Esophagus muscularis mucosa (tissue), 4 donors: ENCODE results near the gene ZNF672. TPM values are rescaled to one million over a fixed set of nuclear protein-coding genes. Genes with fewer than 3 reads are reported as not detected.
"Not testable (repeated sequence)": the region's sequence is repeated elsewhere in the genome, so short reads cannot be mapped to it uniquely, and the experiment has no call there.

Source experiments
- DNase-seq: peaks from one replicate; pipeline ENCODE4 v3.0.0-alpha.2; 2017; ENCODE audit errors: extremely low spot score
- H3K27ac ChIP-seq, 4 donors: fragments of 200-600 bp; sonication (generic); replicated peaks in 1 of 4; 1 replicate in 3 of 4; 2 replicates in 1 of 4; pipeline ENCODE4 v1.5.1; 2016 to 2019; ENCODE audit warnings: mild to moderate bottlenecking in 1 of 4
- H3K27me3 ChIP-seq, 4 donors: fragments of 200-600 bp; sonication (generic); one replicate each; pipeline versions ENCODE4 v1.5.1 to v1.6.0; 2016 to 2019
- H3K36me3 ChIP-seq, 4 donors: fragments of 200-600 bp; sonication (generic); one replicate each; pipeline ENCODE4 v1.5.1; 2016 to 2019
- H3K4me1 ChIP-seq, 4 donors: fragments of 200-600 bp; sonication (generic); one replicate each; pipeline ENCODE4 v1.5.1; 2016 to 2019
- H3K4me3 ChIP-seq, 4 donors: fragments of 200-600 bp; sonication (generic); 1 replicate in 2 of 4; 2 replicates in 2 of 4; pipeline ENCODE4 v1.5.1; 2016 to 2019; ENCODE audit warnings: mild to moderate bottlenecking in 4 of 4, moderate library complexity in 1 of 4
- H3K9me3 ChIP-seq, 4 donors: fragments of 200-600 bp; sonication (generic); 1 replicate in 3 of 4; 2 replicates in 1 of 4; pipeline ENCODE4 v1.5.1; 2016 to 2019
- EP300 ChIP-seq: sonication (generic); formaldehyde crosslinking; IDR thresholded peaks from one replicate; pipeline ENCODE4 v1.6.1; 2017; ENCODE audit warnings: antibody characterized with exemption
- POLR2A ChIP-seq: fragments of 450-650 bp; IDR thresholded peaks from one replicate; pipeline ENCODE4 v1.6.1; 2017; ENCODE audit warnings: antibody characterized with exemption, moderate library complexity, mild to moderate bottlenecking, low read depth
- POLR2AphosphoS5 ChIP-seq, 2 donors: sonication (generic); formaldehyde crosslinking; IDR thresholded peaks; one replicate each; pipeline ENCODE4 v1.6.1; 2017; ENCODE audit warnings: antibody characterized with exemption in 2 of 2
- WGBS: methylation state at CpG from one replicate; pipeline ENCODE4 v1.1.5; 2018; 5-methylcytosine and 5-hydroxymethylcytosine counted together
- intact Hi-C: fragments of 100-400 bp; cut with DNase I; formaldehyde crosslinking; loops from one replicate; pipeline ENCODE4 v1.15.1; 2023
- total RNA-seq, 4 donors: library from RNA; depleted of rRNA; stranded (reverse); fragments of >200 nt; gene quantifications; one replicate each; pipeline versions ENCODE4 v1.1.0 to v1.2.1, GENCODE V29; 2016
- TF ChIP-seq, protein P1 (sequence below), 3 experiments: fragments of 200-600 bp in 2 of 3; fragments of 450-650 bp in 1 of 3; sonication (generic) in 2 of 3; IDR thresholded peaks; one replicate each; pipeline ENCODE4 v1.5.1; 2017 to 2019; ENCODE audit warnings: antibody characterized with exemption in 3 of 3, mild to moderate bottlenecking in 2 of 3, moderate library complexity in 1 of 3

ZNF672 gene
- total RNA-seq, 4 donors from 2014 or later: 30.3 to 46.4 (median 39.3) TPM

DNA sequence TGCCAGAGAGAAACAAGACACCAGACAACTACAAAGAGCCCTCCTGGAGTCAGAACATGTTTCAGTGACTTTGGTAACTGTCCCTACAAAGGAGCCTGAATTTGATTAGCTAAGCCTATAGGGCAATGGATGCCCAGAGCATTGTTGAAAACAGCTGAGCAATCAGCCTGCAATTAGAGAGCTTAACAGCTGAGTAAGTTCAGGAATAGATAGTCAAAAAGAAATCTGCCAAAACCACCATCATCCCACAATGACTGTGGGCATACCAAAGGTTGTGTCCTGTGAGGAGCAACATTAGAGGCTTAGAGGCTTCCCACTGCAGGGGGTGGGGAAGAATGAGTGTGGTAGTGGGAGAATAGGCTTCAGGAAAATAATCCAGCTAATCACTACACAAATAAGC is 44.4 kb upstream of the ZNF672 start:
- Histone ChIP-seq H3K4me1 (no peaks in the 10 kb centered on the region), H3K4me3 (no peak overlapping the region), H3K9me3 (peaks cover 0 to 22% (median 10%) of the 10 kb centered on the region in 4 donors), H3K36me3 (no peaks in the 10 kb centered on the region), H3K27ac (no peak overlapping the region), H3K27me3 (no peaks in the 10 kb centered on the region)
- intact Hi-C loops: no loop called here
- no peak for TF ChIP-seq POLR2A
- TF ChIP-seq, protein P1, sequence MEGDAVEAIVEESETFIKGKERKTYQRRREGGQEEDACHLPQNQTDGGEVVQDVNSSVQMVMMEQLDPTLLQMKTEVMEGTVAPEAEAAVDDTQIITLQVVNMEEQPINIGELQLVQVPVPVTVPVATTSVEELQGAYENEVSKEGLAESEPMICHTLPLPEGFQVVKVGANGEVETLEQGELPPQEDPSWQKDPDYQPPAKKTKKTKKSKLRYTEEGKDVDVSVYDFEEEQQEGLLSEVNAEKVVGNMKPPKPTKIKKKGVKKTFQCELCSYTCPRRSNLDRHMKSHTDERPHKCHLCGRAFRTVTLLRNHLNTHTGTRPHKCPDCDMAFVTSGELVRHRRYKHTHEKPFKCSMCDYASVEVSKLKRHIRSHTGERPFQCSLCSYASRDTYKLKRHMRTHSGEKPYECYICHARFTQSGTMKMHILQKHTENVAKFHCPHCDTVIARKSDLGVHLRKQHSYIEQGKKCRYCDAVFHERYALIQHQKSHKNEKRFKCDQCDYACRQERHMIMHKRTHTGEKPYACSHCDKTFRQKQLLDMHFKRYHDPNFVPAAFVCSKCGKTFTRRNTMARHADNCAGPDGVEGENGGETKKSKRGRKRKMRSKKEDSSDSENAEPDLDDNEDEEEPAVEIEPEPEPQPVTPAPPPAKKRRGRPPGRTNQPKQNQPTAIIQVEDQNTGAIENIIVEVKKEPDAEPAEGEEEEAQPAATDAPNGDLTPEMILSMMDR (IDR thresholded peaks at IDR 0.05): no peak
- no peak for TF ChIP-seq POLR2AphosphoS5 (IDR thresholded peaks at IDR 0.05)
- no peak for TF ChIP-seq EP300
- DNase-seq: no peak

GRCh38 chr1:248794663-248795062 is 43.4 kb upstream of the ZNF672 start:
- 83% methylated on average over 5 of the region's 5 CpGs for WGBS
- H3K36me3 ChIP-seq, H3K4me1 ChIP-seq, DNase-seq, H3K4me3 ChIP-seq, H3K27me3 ChIP-seq, intact Hi-C loops, H3K27ac ChIP-seq: not testable (repeated sequence)
- H3K9me3 ChIP-seq: peaks cover 0 to 22% (median 10%) of the 10 kb centered on the region in 4 donors

- TF ChIP-seq EP300: no peak
- no peak for TF ChIP-seq POLR2A
- TF ChIP-seq, protein P1 (IDR thresholded peaks at IDR 0.05): no peak
- no peak for TF ChIP-seq POLR2AphosphoS5 (IDR thresholded peaks at IDR 0.05)
- DNase-seq: no peak
Measured at GRCh38 chr1:248798791-248799190, 39.2 kb upstream of the ZNF672 start.

DNA sequence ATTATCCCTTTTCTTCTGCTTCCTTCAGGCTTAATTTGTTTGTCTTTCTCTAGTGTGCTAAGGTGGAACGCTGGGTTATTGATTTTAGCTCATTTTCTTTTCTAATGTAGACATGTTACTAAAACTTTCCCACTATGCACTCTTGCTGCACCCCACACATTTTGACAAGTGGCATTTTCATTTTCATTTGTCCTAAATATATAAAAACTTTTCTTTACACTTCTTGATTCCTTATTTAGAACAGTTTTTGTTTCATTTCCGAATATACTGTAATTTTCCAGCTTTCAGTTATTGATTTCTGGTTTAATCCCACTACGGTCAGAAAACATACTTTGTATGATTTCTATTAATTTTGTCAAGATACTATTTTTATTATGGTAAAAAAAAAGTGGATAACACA is 37.6 kb upstream of the ZNF672 start:
- H3K9me3 ChIP-seq: peaks cover 0 to 8% (median under 1%) of the 10 kb centered on the region in 4 donors
- no peak for DNase-seq
- no peak overlapping the region for H3K4me3 ChIP-seq
- H3K4me1 ChIP-seq: peaks cover 0 to 3% (median 0%) of the 10 kb centered on the region in 4 donors
- H3K27ac ChIP-seq: no peak overlapping the region
- TF ChIP-seq POLR2AphosphoS5 (IDR thresholded peaks at IDR 0.05) (no peak), EP300 (no peak), POLR2A (no peak)
- TF ChIP-seq, protein P1 (IDR thresholded peaks at IDR 0.05): no peak
- H3K27me3 ChIP-seq: peaks cover 0 to 6% (median 0%) of the 10 kb centered on the region in 4 donors
- intact Hi-C loops: no loop called here
- 76% methylated on average over 3 of the region's 3 CpGs for WGBS
- no peaks in the 10 kb centered on the region for H3K36me3 ChIP-seq

More at GRCh38 chr1:248798791-248799190, 39.2 kb upstream of the ZNF672 start:
- Histone ChIP-seq H3K36me3 (no peaks in the 10 kb centered on the region), H3K9me3 (peaks cover 0 to 22% (median 10%) of the 10 kb centered on the region in 4 donors), H3K4me1 (no peaks in the 10 kb centered on the region), H3K27me3 (peaks cover 0 to 6% (median 0%) of the 10 kb centered on the region in 4 donors), H3K4me3 (no peak overlapping the region), H3K27ac (no peak overlapping the region)
- intact Hi-C loops: no loop called here
- WGBS: 76% methylated on average over 3 of the region's 3 CpGs

- WGBS: 79% methylated on average over 6 of the region's 6 CpGs
- Histone ChIP-seq H3K27me3 (peaks cover 0 to 6% (median 0%) of the 10 kb centered on the region in 4 donors), H3K4me1 (peaks cover 0 to 15% (median 11%) of the 10 kb centered on the region in 4 donors), H3K27ac (no peak overlapping the region), H3K9me3 (no peaks in the 10 kb centered on the region), H3K4me3 (no peak overlapping the region), H3K36me3 (no peaks in the 10 kb centered on the region)
- TF ChIP-seq POLR2A (no peak), EP300 (no peak), POLR2AphosphoS5 (IDR thresholded peaks at IDR 0.05) (no peak)
- TF ChIP-seq, protein P1 (IDR thresholded peaks at IDR 0.05): no peak
- no peak for DNase-seq
- intact Hi-C loops: no loop called here
Measured at GRCh38 chr1:248802454-248802853, 35.6 kb upstream of the ZNF672 start.

GRCh38 chr1:248803501-248803900 is 34.5 kb upstream of the ZNF672 start:
- H3K27me3 ChIP-seq, H3K36me3 ChIP-seq, H3K27ac ChIP-seq, intact Hi-C loops, DNase-seq, H3K4me3 ChIP-seq, H3K9me3 ChIP-seq: not testable (repeated sequence)
- H3K4me1 ChIP-seq: peaks cover 0 to 15% (median 11%) of the 10 kb centered on the region in 4 donors
- WGBS: 80% methylated on average over 15 of the region's 15 CpGs
